DMS153 treated with DMSO at 0.1 percent for 48 hours (cell line): ENCODE data around the gene COA1.
"Not testable (repeated sequence)": the region's sequence is repeated elsewhere in the genome, so short reads cannot be mapped to it uniquely, and the experiment has no call there.

ENCODE experiments used
- DNase-seq: peaks from one replicate; lab custom pipeline; 2025; ENCODE audit not compliant: unreplicated experiment; lab: John Stamatoyannopoulos, UW

COA1 gene

GRCh38 chr7:43632746-43633145 lies 96.6 kb downstream of the COA1 start:
- DNase-seq, result no peak

- no peak for DNase-seq
Measured at GRCh38 chr7:43631559-43631958, 97.8 kb downstream of the COA1 start.

- DNase-seq, result no peak
Measured at GRCh38 chr7:43630482-43630881, 98.8 kb downstream of the COA1 start.

GRCh38 chr7:43629857-43630256 lies 99.5 kb downstream of the COA1 start:
- no peak for DNase-seq

GRCh38 chr7:43628431-43628830 lies 100.9 kb downstream of the COA1 start:
- DNase-seq, result no peak

GRCh38 chr7:43627798-43628197 lies 101.5 kb downstream of the COA1 start:
- not testable (repeated sequence) for DNase-seq

GRCh38 chr7:43626695-43627094 lies 102.6 kb downstream of the COA1 start:
- no peak for DNase-seq

- DNase-seq, result no peak
Measured at GRCh38 chr7:43625980-43626379, 103.3 kb downstream of the COA1 start.

- no peak for DNase-seq
Measured at GRCh38 chr7:43625453-43625852, 103.9 kb downstream of the COA1 start.

- no peak for DNase-seq
Measured at GRCh38 chr7:43624156-43624555, 105.2 kb downstream of the COA1 start.

GRCh38 chr7:43621729-43622448 lies 107.4 kb downstream of the COA1 start:
- no peak for DNase-seq

- DNase-seq, result no peak
Measured at GRCh38 chr7:43619213-43620012, 109.9 kb downstream of the COA1 start.

GRCh38 chr7:43618073-43618472 lies 111.2 kb downstream of the COA1 start:
- DNase-seq, result no peak

GRCh38 chr7:43616977-43617376 lies 112.3 kb downstream of the COA1 start:
- DNase-seq, result no peak

GRCh38 chr7:43615558-43616145 lies 113.7 kb downstream of the COA1 start:
- no peak for DNase-seq

GRCh38 chr7:43612599-43613589 lies 116.4 kb downstream of the COA1 start:
- no peak for DNase-seq

- DNase-seq, result no peak
Measured at GRCh38 chr7:43612128-43612527, 117.2 kb downstream of the COA1 start.

- DNase-seq, result no peak
Measured at GRCh38 chr7:43609097-43609496, 120.2 kb downstream of the COA1 start.

GRCh38 chr7:43604251-43604650 lies 125.1 kb downstream of the COA1 start:
- DNase-seq, result no peak

GRCh38 chr7:43602256-43602655 lies 127.1 kb downstream of the COA1 start:
- DNase-seq, result no peak

- no peak for DNase-seq
Measured at GRCh38 chr7:43600056-43600455, 129.3 kb downstream of the COA1 start.
